Measurements from ENCODE around the gene KRTAP4-1.
"Not testable (repeated sequence)": the region's sequence is repeated elsewhere in the genome, so short reads cannot be mapped to it uniquely, and the experiment has no call there.

- TF ChIP-seq CTCF, POLR2A (IDR thresholded peaks at IDR 0.05): not testable (repeated sequence)
Measured at GRCh38 chr17:41160190-41160589, 24.5 kb downstream of the KRTAP4-1 start.

Measured in esophagus squamous epithelium (tissue), 4 donors.